MM.1S (cell line): ENCODE data around the gene HNRNPA3.

Source experiments
- DNase-seq: peaks from one replicate; pipeline ENCODE4 v3.0.0-alpha.2; 2015
- H2AFZ ChIP-seq: fragments of 300-600 bp; sonication (generic); 2 replicates; pipeline ENCODE4 v1.6.0; 2016; ENCODE audit warnings: antibody characterized with exemption, low read length
- H3F3A ChIP-seq: fragments of 300-600 bp; sonication (generic); 2 replicates; pipeline ENCODE4 v1.6.1; 2016; ENCODE audit warnings: mild to moderate bottlenecking, antibody characterized with exemption, low read length, moderate library complexity, mixed read lengths; ENCODE audit not compliant: insufficient read depth
- H3K27ac ChIP-seq: fragments of 300-600 bp; sonication (generic); 2 replicates; pipeline ENCODE4 v1.5.1; 2016; ENCODE audit warnings: mild to moderate bottlenecking, low read length
- H3K27me3 ChIP-seq: fragments of 300-600 bp; sonication (generic); replicated peaks from 2 replicates; pipeline ENCODE4 v1.6.0; 2016; ENCODE audit warnings: low read length; ENCODE audit not compliant: insufficient read depth
- H3K36me3 ChIP-seq: fragments of 300-600 bp; sonication (generic); replicated peaks from 2 replicates; pipeline ENCODE4 v1.6.1; 2016; ENCODE audit warnings: mild to moderate bottlenecking, low read length, mixed read lengths; ENCODE audit not compliant: insufficient read depth
- H3K4me1 ChIP-seq: fragments of 300-600 bp; sonication (generic); 2 replicates; pipeline ENCODE4 v1.6.1; 2016; ENCODE audit warnings: low read length, mixed read lengths
- H3K4me2 ChIP-seq: fragments of 300-600 bp; sonication (generic); 2 replicates; pipeline ENCODE4 v1.6.0; 2016; ENCODE audit warnings: low read depth, low read length
- H3K4me3 ChIP-seq: fragments of 300-600 bp; sonication (generic); 2 replicates; pipeline ENCODE4 v1.5.1; 2016; ENCODE audit warnings: low read length, mixed read lengths
- H3K79me2 ChIP-seq: fragments of 300-600 bp; sonication (generic); 2 replicates; pipeline ENCODE4 v1.6.1; 2016; ENCODE audit warnings: mixed run types, low read length, mixed read lengths
- H3K9ac ChIP-seq: fragments of 300-600 bp; sonication (generic); 2 replicates; pipeline ENCODE4 v1.6.1; 2016; ENCODE audit warnings: low read length, mixed read lengths
- H3K9me2 ChIP-seq: fragments of 300-600 bp; sonication (generic); replicated peaks from 2 replicates; pipeline ENCODE4 v1.6.1; 2016; ENCODE audit warnings: mild to moderate bottlenecking, low read length, mixed read lengths; ENCODE audit not compliant: insufficient read depth
- H3K9me3 ChIP-seq: fragments of 300-600 bp; sonication (generic); replicated peaks from 2 replicates; pipeline ENCODE4 v1.6.1; 2016; ENCODE audit warnings: mild to moderate bottlenecking, low read length, mixed read lengths; ENCODE audit not compliant: insufficient read depth
- H4K20me1 ChIP-seq: fragments of 300-600 bp; sonication (generic); 2 replicates; pipeline ENCODE4 v1.6.1; 2016; ENCODE audit warnings: mild to moderate bottlenecking, low read length, moderate library complexity, mixed read lengths; ENCODE audit not compliant: insufficient read depth
- CTCF ChIP-seq: fragments of 300-600 bp; sonication (generic); IDR thresholded peaks from 2 replicates; pipeline ENCODE4 v1.5.1; 2016; ENCODE audit warnings: antibody characterized with exemption, low read length, mixed read lengths
- EZH2 ChIP-seq: fragments of 300-600 bp; sonication (generic); optimal IDR thresholded peaks from 2 replicates; pipeline ENCODE3; 2017; ENCODE audit warnings: low read depth, mild to moderate bottlenecking, antibody characterized with exemption, low read length, mixed read lengths
- EZH2phosphoT487 ChIP-seq: fragments of 300-600 bp; sonication (generic); IDR thresholded peaks from 2 replicates; pipeline ENCODE4 v1.6.1; 2018; ENCODE audit warnings: antibody characterized with exemption, low read length

The HNRNPA3 gene

GRCh38 chr2:177242121-177242987, 29.8 kb downstream of the HNRNPA3 start:
- H3K4me2 ChIP-seq: no peak overlapping the region
- H3K27me3 ChIP-seq: no peaks in the 10 kb centered on the region
- H3K27ac ChIP-seq: no peak overlapping the region
- TF ChIP-seq EZH2 (no peak), EZH2phosphoT487 (no peak)
- no peaks in the 10 kb centered on the region for H3F3A ChIP-seq
- no peaks in the 10 kb centered on the region for H4K20me1 ChIP-seq
- H2AFZ ChIP-seq: no peak overlapping the region
- no peaks in the 10 kb centered on the region for H3K9me3 ChIP-seq
- H3K9ac ChIP-seq: no peak overlapping the region
- H3K4me3 ChIP-seq: no peak overlapping the region
- H3K9me2 ChIP-seq: no peaks in the 10 kb centered on the region
- peaks cover 95% of the 10 kb centered on the region for H3K79me2 ChIP-seq
- peaks cover 28% of the 10 kb centered on the region for H3K4me1 ChIP-seq
- no peaks in the 10 kb centered on the region for H3K36me3 ChIP-seq
- no peak for DNase-seq

GRCh38 chr2:177243073-177243472, 30.5 kb downstream of the HNRNPA3 start:
- Histone ChIP-seq H3K4me3 (no peak overlapping the region), H3K79me2 (peaks cover 95% of the 10 kb centered on the region), H3K27ac (no peak overlapping the region), H4K20me1 (peaks cover 3% of the 10 kb centered on the region; the same call in 1 of the 2 replicates), H3F3A (no peaks in the 10 kb centered on the region), H3K9ac (no peak overlapping the region), H3K4me2 (no peak overlapping the region), H3K27me3 (no peaks in the 10 kb centered on the region), H3K9me2 (no peaks in the 10 kb centered on the region), H3K4me1 (peaks cover 28% of the 10 kb centered on the region), H2AFZ (no peak overlapping the region), H3K36me3 (no peaks in the 10 kb centered on the region), H3K9me3 (no peaks in the 10 kb centered on the region)
- no peak for TF ChIP-seq CTCF
- no peak for TF ChIP-seq EZH2phosphoT487
- no peak for TF ChIP-seq EZH2
- no peak for DNase-seq

GRCh38 chr2:177243476-177243875, 30.9 kb downstream of the HNRNPA3 start:
- no peak overlapping the region for H3K4me3 ChIP-seq
- H3K9me3 ChIP-seq: no peaks in the 10 kb centered on the region
- H3K36me3 ChIP-seq: no peaks in the 10 kb centered on the region
- H3K79me2 ChIP-seq: peaks cover 95% of the 10 kb centered on the region
- no peaks in the 10 kb centered on the region for H3K9me2 ChIP-seq
- peaks cover 28% of the 10 kb centered on the region for H3K4me1 ChIP-seq
- no peak overlapping the region for H3K27ac ChIP-seq
- no peak overlapping the region for H3K9ac ChIP-seq
- no peak for DNase-seq
- no peak overlapping the region for H2AFZ ChIP-seq
- H4K20me1 ChIP-seq: peaks cover 4% of the 10 kb centered on the region; the same call in 1 of the 2 replicates
- TF ChIP-seq EZH2phosphoT487: no peak
- TF ChIP-seq CTCF: no peak
- TF ChIP-seq EZH2: no peak
- no peaks in the 10 kb centered on the region for H3K27me3 ChIP-seq
- H3K4me2 ChIP-seq: no peak overlapping the region
- no peaks in the 10 kb centered on the region for H3F3A ChIP-seq
